Vagina (tissue), 2 donors: ENCODE results near the gene EEIG2. TPM values are rescaled to one million over a fixed set of nuclear protein-coding genes. Genes with fewer than 3 reads are reported as not detected.
A peak's percentile ranks its signal among the peaks of the same experiment; 100 is the strongest.
"Not testable (repeated sequence)": the region's sequence is repeated elsewhere in the genome, so short reads cannot be mapped to it uniquely, and the experiment has no call there.

Experiments
- DNase-seq, 2 donors: peaks; one replicate each; pipeline ENCODE4 v3.0.0-alpha.2; 2017; ENCODE audit errors: extremely low spot score in 2 of 2
- H3K27ac ChIP-seq: fragments of 200-600 bp; sonication (generic); one replicate; pipeline ENCODE4 v1.5.1; 2019
- H3K27me3 ChIP-seq: fragments of 200-600 bp; sonication (generic); one replicate; pipeline ENCODE4 v1.5.1; 2019
- H3K36me3 ChIP-seq, 2 donors: fragments of 200-600 bp; sonication (generic); one replicate each; pipeline ENCODE4 v1.5.1; 2017 to 2019
- H3K4me1 ChIP-seq: fragments of 200-600 bp; sonication (generic); one replicate; pipeline ENCODE4 v1.5.1; 2019
- H3K4me3 ChIP-seq, 2 donors: fragments of 200-600 bp; sonication (generic); 1 replicate in 1 of 2; 2 replicates in 1 of 2; pipeline ENCODE4 v1.5.1; 2016 to 2019
- H3K9me3 ChIP-seq: fragments of 200-600 bp; sonication (generic); one replicate; pipeline ENCODE4 v1.5.1; 2019
- CTCF ChIP-seq, 3 experiments: fragments of 450-650 bp in 2 of 3; fragments of 200-600 bp in 1 of 3; sonication (generic) in 1 of 3; IDR thresholded peaks; one replicate each; pipeline ENCODE4 v1.5.1; 2017 to 2019; ENCODE audit warnings: antibody characterized with exemption in 3 of 3, mild to moderate bottlenecking in 2 of 3, moderate library complexity in 2 of 3
- POLR2A ChIP-seq, 2 donors: fragments of 450-650 bp; IDR thresholded peaks; one replicate each; pipeline ENCODE4 v1.6.1; 2017; ENCODE audit warnings: antibody characterized with exemption in 2 of 2, mild to moderate bottlenecking in 2 of 2, moderate library complexity in 2 of 2
- POLR2AphosphoS5 ChIP-seq, 2 donors: sonication (generic); formaldehyde crosslinking; IDR thresholded peaks; one replicate each; pipeline ENCODE4 v1.9.0; 2017; ENCODE audit warnings: antibody characterized with exemption in 2 of 2, mild to moderate bottlenecking in 2 of 2, low read depth in 1 of 2; ENCODE audit not compliant: insufficient read depth in 1 of 2
- intact Hi-C: fragments of 100-400 bp; cut with DNase I; formaldehyde crosslinking; loops from one replicate; pipeline ENCODE4 v1.15.1; 2023
- total RNA-seq: library from RNA; depleted of rRNA; stranded (reverse); fragments of >200 nt; gene quantifications from one replicate; pipeline ENCODE4 v1.2.3, GENCODE V29; 2016

EEIG2 gene
- 11.5 TPM for total RNA-seq

- TF ChIP-seq POLR2AphosphoS5 (IDR thresholded peaks at IDR 0.05; ENCODE audit: insufficient read depth in 1 of 2, low read depth in 1 of 2) (peak in 1 of 2 donors; percentile 26), POLR2A (IDR thresholded peaks at IDR 0.05) (peak in 1 of 2 donors; percentile 39), CTCF (IDR thresholded peaks at IDR 0.05) (peak; percentile 31 to 51 (median 36))
- Histone ChIP-seq H3K27me3 (no peaks in the 10 kb centered on the region), H3K4me1 (peaks cover 25% of the 10 kb centered on the region), H3K36me3 (no peaks in the 10 kb centered on the region), H3K9me3 (no peaks in the 10 kb centered on the region), H3K4me3 (peak within 1 kb of the TSS; percentile 67 to 69), H3K27ac (peak within 1 kb of the TSS; percentile 79)
- no peak for DNase-seq
- intact Hi-C loops: loop anchor here (5.0 kb wide), 1 partner anchor 103 kb away; the partner anchor contains the start of gene HENMT1
Measured at GRCh38 chr1:108559215-108560186, at the start of gene EEIG2. Gene EEIG2 (plus strand): TSS chr1:108560100. CDS start chr1:108560429, 329 bp downstream.

GRCh38 chr1:108511764-108512163, 48.1 kb upstream of the EEIG2 start:
- Histone ChIP-seq H3K9me3 (no peaks in the 10 kb centered on the region), H3K27me3 (no peaks in the 10 kb centered on the region), H3K27ac (no peak overlapping the region), H3K4me1 (no peaks in the 10 kb centered on the region), H3K36me3 (no peaks in the 10 kb centered on the region), H3K4me3 (no peak overlapping the region)
- DNase-seq: no peak
- TF ChIP-seq POLR2A (IDR thresholded peaks at IDR 0.05): no peak
- no peak for TF ChIP-seq POLR2AphosphoS5 (IDR thresholded peaks at IDR 0.05; ENCODE audit: insufficient read depth in 1 of 2, low read depth in 1 of 2)
- no peak for TF ChIP-seq CTCF (IDR thresholded peaks at IDR 0.05)
- intact Hi-C loops: loop anchor here (2.0 kb wide), 1 partner anchor 131 kb away; no protein-coding TSS in a partner anchor

GRCh38 chr1:108512239-108513043, 47.5 kb upstream of the EEIG2 start:
- Histone ChIP-seq H3K4me1 (no peaks in the 10 kb centered on the region), H3K27ac (no peak overlapping the region), H3K27me3 (no peaks in the 10 kb centered on the region), H3K36me3 (no peaks in the 10 kb centered on the region), H3K4me3 (no peak overlapping the region), H3K9me3 (no peaks in the 10 kb centered on the region)
- DNase-seq: no peak
- intact Hi-C loops: loop anchor here (2.0 kb wide), 1 partner anchor 130 kb away; no protein-coding TSS in a partner anchor
- no peak for TF ChIP-seq POLR2AphosphoS5 (IDR thresholded peaks at IDR 0.05; ENCODE audit: insufficient read depth in 1 of 2, low read depth in 1 of 2)
- no peak for TF ChIP-seq POLR2A (IDR thresholded peaks at IDR 0.05)
- peak; percentile 81 to 87 (median 85) for TF ChIP-seq CTCF (IDR thresholded peaks at IDR 0.05)

GRCh38 chr1:108513044-108513415, 46.9 kb upstream of the EEIG2 start:
- Histone ChIP-seq H3K9me3 (no peaks in the 10 kb centered on the region), H3K27ac (no peak overlapping the region), H3K36me3 (no peaks in the 10 kb centered on the region), H3K27me3 (no peaks in the 10 kb centered on the region), H3K4me1 (no peaks in the 10 kb centered on the region), H3K4me3 (no peak overlapping the region)
- DNase-seq: no peak
- intact Hi-C loops: loop anchor here (2.0 kb wide), 1 partner anchor 130 kb away; no protein-coding TSS in a partner anchor
- TF ChIP-seq POLR2AphosphoS5 (IDR thresholded peaks at IDR 0.05; ENCODE audit: insufficient read depth in 1 of 2, low read depth in 1 of 2) (no peak), CTCF (IDR thresholded peaks at IDR 0.05) (no peak), POLR2A (IDR thresholded peaks at IDR 0.05) (no peak)

GRCh38 chr1:108513914-108514313, 46.0 kb upstream of the EEIG2 start:
- not testable (repeated sequence) for H3K36me3 ChIP-seq, DNase-seq, H3K9me3 ChIP-seq, H3K4me1 ChIP-seq, H3K4me3 ChIP-seq, H3K27me3 ChIP-seq, H3K27ac ChIP-seq
- intact Hi-C loops: loop anchor here (2.0 kb wide), 1 partner anchor 129 kb away; no protein-coding TSS in a partner anchor

GRCh38 chr1:108517301-108517897, 42.5 kb upstream of the EEIG2 start:
- H3K36me3 ChIP-seq, intact Hi-C loops, H3K4me3 ChIP-seq, H3K4me1 ChIP-seq, H3K27ac ChIP-seq, DNase-seq, H3K9me3 ChIP-seq, H3K27me3 ChIP-seq: not testable (repeated sequence)
